Midbrain (tissue), 1 donor: Measurements from ENCODE around the gene CCDC71L.
"Not testable (repeated sequence)": the region's sequence is repeated elsewhere in the genome, so short reads cannot be mapped to it uniquely, and the experiment has no call there.

Experiments
- DNase-seq: peaks from one replicate; lab custom pipeline; 2025; lab: John Stamatoyannopoulos, UW

CCDC71L gene

DNA sequence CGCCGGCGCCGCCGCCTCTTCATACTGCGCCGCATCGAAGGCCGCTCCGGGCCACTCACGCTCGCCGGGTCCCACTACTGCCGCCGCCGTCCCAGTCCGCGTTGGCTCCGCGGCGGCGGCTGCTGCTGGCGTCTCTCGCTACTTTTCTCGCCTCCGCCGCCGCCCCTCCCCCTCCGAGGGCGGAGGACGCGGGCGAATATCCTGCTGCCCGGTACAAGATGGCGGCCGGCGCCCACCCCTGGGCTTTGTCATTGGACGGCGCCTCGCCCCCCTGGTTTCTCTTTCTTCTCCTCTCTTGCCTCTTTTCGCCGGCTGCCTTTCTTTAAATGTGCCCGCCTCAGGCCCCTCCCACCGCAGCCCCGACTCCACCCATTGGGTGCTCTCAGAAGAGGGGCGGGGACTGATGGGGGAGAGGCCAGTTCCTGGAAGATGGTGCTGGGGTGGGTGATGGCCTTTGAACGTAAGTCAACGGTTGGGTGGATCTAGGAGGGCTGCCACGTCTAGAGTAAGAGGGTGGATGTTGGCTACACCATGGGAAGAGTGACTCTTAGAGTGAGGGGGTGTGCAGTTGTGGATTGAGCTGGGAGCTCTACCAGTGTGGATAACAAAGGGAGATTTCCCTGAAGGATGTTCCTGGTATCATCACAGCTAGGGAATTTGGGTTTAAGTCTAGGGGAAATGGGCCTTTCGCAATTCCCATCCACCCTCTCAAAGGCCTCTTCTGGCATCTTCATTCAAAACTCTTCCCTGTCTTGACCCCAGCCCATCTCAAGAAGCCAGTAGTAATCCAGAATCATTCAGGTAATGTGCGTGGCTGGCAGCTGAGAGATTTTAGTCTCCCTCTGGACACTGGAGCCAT is at the start of gene CCDC71L:
Gene CCDC71L, minus strand, starts transcription at position 297 of the 859 bp plus-strand sequence. Its CDS starts 262 bp downstream, at position 35.
- peak; percentile 81 for DNase-seq

GRCh38 chr7:106709604-106710003 is 48.6 kb upstream of the CCDC71L start:
- DNase-seq = not testable (repeated sequence)

DNA sequence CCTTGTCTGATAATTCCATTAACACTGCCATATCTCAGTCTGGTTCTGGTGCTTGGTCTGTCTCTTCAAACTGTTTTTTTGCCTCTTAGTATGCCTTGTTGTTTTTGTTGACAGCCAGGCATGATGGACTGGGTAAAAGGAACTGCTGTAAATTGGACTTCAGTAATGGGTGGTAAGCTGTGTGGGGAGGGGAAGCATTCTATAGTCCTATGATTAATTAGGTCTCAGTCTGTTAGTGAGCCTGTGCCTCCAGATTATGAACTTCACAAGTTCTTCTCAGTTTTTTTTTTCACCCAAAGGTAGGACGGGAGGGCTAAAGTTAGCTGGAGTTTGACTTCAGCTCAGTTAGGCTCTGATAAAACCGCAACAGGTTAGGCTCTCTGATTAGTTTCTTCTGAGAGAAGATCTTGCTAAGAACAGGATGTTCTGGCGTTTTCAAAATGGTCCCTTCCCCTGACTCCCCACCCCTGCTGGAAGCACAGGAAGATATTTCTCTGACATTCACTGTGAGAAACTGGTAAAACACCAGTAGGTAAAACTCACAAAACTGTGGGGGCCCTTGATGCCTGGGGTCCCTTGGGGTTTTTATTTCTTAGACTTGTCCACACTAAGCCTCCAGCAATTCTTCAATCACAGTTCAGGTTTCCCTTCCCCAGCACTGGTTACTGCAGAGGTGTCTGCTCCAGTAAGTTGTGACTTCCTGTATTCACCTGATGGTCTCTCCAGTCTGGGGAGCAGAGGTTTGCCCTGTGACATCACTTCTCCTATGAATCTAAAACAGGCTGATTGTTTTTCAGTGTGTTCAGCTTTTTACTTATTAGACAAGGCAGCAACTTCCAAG is 43.3 kb upstream of the CCDC71L start:
- DNase-seq = no peak

DNA sequence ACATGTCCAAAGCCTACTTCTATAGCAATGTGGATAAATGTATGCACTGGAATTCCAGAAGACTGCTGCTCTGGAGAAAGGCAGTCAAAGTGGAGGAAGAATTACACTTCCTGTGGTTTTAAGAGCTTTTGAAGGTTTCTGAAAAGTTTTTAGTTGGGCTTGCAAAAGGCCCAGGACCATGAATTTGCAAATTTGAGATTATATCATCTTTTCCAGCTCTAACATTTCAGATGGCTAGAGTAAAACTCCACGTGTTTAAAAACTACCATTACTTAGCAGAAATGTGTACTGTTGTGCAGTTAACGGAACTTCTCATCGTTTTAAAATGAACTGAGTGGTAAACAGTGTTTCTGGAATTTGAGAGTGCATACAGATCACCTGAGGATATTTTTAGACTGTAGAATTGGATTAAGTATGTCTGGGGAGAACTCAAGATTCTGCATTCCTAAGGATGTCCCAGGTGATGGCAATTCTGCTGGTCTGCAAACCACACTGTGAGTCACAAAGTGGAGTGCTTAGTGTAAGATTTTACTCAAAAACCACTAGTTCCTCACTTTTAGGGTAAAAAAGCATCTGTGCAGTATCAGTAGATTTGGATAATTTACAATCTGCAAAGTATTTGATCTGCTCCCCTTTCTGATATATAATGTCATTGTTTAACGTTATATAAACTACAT is 32.9 kb upstream of the CCDC71L start:
- no peak for DNase-seq

DNA sequence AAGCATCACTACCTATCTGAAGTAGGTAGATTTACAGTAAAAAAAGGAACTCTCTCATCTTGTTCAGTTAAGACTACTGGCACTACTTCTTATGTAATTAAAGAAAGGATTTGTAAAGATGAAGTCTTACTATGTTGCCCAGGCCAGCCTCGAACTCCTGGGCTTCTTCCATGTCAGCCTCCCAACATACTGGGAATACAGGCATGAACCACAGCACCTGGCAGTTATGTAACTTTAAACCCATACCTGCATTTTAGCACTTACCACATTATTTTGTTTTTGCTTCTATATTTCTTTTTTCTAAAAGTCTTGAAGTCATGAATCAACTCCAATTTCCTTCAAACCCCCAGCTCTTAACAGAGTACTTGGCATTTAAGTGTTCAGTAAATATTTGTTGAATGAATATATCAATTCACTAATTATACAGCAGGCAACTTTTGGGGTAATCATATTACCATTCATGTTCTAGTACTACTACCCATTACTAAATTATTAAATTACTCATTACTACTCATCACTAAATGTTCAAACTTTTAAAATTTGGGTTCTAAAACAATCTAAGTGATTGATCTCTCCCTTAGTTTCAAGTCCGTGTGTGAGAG is 31.6 kb upstream of the CCDC71L start:
- DNase-seq = no peak

DNA sequence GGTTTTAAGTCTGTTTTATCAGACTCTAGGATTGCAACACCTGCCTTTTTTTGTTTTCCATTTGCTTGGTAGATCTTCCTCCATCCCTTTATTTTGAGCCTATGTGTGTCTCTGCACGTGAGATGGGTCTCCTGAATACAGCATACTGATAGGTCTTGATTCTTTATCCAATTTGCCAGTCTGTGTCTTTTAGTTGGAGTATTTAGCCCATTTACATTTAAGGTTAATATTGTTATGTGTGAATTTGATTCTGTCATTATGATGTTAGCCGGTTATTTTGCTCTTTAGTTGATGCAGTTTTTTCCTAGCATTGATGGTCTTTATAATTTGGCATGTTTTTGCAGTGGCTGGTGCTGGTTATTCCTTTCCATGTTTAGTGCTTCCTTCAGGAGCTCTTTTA is 27.2 kb upstream of the CCDC71L start:
- not testable (repeated sequence) for DNase-seq

- no peak for DNase-seq
Measured at GRCh38 chr7:106683941-106684340, 23.0 kb upstream of the CCDC71L start.

DNA sequence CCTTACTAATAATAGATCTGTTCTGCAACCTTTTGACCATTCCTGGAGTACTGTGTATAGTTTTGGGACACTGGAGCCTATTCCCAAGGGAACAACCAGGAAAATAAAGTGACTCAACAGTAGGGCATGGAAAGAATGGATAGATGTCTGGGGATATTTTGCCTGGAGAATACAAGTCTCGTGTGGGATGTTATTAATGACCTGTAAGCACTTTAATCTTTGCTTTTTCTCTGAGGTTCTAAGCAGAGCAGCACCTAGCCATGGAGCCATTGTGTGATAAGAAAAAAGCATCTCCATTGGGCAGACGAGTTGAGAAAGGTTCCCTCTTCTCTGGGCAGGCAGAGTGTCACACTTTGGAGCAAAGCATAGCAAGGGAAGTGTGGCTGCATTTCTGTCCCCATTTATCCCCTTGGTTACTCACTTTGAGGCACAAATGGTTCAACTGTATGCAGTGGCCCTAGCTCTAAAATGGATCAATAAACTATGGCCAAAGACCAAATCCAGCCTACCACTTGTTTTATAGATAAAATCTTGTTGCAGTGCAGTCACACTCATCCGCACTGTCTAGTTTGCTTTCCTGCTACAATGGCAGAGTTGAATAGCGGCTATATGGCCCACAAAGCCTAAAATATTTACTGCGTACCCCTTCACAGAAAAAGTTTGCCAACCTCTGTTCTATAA is 21.0 kb upstream of the CCDC71L start:
- DNase-seq = no peak

GRCh38 chr7:106679153-106679931 is 18.4 kb upstream of the CCDC71L start:
- no peak for DNase-seq

GRCh38 chr7:106678795-106679152 is 17.8 kb upstream of the CCDC71L start:
- no peak for DNase-seq

DNA sequence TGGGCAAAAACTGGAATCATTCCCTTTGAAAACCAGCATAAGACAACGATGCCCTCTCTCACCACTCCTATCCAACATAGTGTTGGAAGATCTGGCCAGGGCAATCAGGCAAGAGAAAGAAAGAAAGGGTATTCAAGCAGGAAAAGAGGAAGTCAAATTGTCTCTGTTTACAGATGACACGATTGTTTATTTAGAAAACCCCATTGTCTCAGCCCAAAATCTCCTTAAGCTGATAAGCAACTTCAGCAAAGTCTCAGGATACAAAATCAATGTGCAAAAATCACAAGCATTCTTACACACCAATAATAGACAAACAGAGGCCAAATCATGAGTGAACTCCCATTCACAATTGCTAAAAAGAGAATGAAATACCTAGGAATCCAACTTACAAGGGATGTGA is 15.5 kb upstream of the CCDC71L start:
- DNase-seq = not testable (repeated sequence)

DNA sequence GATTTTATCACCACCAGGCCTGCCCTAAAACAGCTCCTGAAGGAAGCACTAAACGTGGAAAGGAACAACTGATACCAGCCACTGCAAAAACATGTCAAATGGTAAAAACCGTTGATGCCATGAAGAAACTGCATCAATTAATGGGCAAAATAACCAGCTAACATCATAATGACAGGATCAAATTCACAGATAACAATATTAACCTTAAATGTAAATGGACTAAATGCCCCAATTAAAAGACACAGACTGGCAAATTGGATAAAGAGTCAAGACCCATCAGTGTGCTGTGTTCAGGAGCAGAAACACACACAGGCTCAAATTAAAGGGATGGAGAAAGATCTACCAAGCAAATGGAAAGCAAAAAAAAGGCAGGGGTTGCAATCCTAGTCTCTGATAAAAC is 12.7 kb upstream of the CCDC71L start:
- DNase-seq = not testable (repeated sequence)

- not testable (repeated sequence) for DNase-seq
Measured at GRCh38 chr7:106671930-106672329, 11.0 kb upstream of the CCDC71L start.

GRCh38 chr7:106671160-106671559 is 10.2 kb upstream of the CCDC71L start:
- DNase-seq = no peak

DNA sequence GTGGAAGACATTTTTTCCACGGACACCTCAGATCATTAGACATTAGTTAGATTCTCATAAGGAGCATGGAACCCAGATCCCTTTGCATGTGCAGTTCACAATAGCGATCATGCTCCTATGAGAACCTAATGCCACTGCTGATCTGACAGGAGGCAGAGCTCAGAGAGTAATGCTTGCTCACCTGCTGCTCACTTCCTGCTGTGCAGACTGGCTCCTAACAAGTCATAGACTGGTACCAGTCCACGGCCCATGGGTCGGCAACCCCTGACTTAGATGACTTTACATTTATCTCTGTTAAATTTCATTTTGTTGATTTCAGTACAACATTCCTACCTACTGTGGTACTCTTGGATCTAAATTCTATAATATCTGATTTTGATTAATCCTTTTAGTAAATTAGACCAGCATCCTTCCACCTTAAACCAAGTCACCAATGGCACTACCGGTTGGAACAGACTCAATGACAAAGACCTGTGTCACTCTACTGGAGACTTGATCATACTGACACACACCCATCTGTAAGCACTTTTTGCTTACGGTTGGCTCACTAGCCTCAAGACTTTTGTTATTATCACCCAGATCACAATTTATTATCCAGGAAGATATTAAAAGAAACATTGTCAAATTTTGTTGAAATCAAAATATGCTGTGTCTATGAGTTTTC is 8.0 kb upstream of the CCDC71L start:
- no peak for DNase-seq

DNA sequence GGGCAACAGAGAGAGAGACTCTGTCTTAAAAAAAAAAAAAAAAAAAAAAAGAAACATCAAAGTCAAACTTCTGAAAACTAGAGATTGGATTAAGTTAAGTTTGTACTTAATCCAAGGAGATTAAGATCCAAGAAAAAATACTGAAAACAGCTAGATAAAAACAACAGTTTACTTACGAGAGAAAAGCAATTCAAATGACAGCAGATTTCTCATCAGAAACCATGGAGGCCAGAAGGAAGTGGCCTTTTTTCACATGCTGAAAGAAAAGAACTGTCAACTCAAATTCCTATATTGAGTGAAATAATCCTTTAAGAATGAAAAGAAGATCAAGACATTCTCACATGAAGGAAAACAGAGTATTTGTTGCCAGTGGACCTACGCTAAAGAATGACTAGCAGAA is 5.4 kb upstream of the CCDC71L start:
- no peak for DNase-seq

- DNase-seq = no peak
Measured at GRCh38 chr7:106664343-106664742, 3.4 kb upstream of the CCDC71L start.

- DNase-seq = no peak
Measured at GRCh38 chr7:106659963-106660861, 746 bp downstream of the CCDC71L start.
